Stimulated activated CD4-positive, alpha-beta T cell treated with anti-CD3 and anti-CD28 coated beads, TNF-alpha, amount 100 ng/mL, for 24 hours (primary cell): ENCODE results near the gene ABCG1.
A peak's percentile ranks its signal among the peaks of the same experiment; 100 is the strongest.

ENCODE experiments used
- DNase-seq, 3 experiments: peaks; one replicate each; pipeline ENCODE4 v3.0.0-alpha.2; 2020; ENCODE audit warnings: low read depth in 3 of 3

Gene ABCG1

DNA sequence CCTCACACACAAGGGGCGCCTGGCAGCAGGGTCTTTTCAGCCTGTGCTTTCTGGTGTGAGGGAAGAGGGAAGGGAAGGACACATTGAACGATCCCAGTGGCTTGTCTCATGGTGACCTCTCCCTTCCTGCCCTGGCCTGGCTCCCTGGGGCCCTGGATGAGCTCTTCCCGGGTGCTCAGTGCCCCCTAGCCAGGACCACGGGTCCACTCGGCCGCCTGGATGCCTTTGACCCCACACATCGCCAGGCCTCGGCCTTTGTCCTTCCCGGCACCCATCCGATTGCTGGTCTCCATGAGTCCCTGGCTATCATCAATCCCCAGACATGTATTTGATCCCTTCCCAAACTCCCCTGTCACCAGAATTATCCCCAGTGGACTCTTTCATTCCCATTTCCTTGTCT lies 102.3 kb downstream of the ABCG1 start:
- DNase-seq, result no peak

- DNase-seq, result no peak
Observed at GRCh38 chr21:42321845-42322244, 102.9 kb downstream of the ABCG1 start.

DNA sequence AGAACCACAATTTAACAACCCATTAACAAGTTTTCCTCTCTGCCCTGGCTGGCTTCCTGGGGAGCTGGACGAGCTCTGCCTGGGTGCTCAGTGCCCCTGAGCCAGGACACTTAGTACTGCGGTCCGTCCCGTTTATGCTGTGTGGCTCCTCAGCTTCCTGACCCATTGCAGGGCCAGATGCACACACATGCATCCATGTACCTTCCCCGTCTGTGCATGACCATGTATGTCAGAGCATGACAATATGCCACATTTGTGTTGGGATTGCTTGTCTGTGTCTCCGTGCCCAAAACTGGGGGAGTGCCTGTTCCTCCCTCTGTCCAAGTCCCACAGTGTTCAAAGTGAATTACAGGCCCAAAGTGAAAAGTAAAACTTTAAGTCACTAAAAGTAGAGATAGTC lies 106.0 kb downstream of the ABCG1 start:
- no peak for DNase-seq

DNA sequence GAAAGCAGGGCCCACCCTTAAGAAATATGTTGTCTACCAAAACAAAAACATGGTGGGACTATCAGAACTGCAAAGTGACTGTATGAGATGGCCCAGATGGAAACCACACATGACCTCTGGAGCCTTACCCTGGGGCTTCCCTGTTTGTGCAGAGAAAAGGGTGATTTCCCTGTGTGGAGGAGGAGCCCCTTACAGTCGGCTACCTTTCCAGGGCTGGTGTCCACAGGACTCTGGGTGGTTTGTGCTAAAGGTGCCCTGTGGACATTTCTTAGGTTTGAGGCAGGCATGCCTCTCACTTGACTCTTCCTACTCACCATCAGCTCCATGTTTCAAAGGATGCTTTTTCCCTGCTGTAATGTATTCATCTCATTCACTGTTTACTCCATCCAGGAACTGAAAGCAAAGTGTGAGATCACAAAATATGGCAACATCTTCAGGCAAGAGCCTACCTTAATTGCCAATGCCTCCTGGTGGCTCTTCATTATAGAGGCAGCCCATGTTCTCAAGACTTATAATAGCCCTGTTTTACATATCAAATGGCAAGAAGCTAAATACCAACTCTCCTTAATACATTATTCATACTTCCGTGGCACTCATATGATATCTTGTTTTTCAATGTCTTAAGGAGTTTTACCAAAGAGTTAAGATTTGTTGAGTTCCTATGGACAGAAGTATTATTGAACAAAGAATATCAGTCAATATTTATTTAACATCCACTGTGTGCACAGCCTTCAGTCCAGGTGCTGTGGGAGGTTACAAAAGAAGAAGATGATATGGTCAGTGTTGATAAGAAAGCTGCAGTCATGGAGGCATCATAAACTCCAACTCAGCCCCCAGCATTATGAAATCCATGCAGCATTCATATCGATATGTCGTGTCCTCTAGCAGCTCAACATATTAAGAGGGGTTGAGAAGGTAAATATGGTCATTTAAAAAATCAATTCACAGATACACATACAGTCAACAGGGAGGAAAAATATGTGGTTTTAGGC lies 111.7 kb downstream of the ABCG1 start:
- DNase-seq, result no peak

DNA sequence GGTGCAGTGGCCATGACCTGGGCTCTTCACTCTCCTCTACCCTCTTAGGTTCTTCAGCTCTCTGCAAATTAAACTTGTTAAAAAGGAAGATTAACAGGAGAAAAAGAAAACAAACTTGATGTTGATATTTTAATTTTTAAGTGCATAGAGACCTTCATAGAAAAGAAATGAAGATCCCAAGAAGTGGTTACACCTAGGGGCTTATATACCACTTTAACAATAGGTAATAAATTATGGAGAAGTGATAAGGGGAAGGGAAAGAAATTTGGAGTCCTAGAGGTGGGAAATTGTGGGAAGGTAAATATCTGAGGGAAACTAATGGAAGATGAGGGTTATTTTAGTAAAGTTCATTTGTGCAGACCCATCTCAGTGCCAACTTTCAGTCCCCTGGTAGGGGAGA lies 112.7 kb downstream of the ABCG1 start:
- no peak for DNase-seq

DNA sequence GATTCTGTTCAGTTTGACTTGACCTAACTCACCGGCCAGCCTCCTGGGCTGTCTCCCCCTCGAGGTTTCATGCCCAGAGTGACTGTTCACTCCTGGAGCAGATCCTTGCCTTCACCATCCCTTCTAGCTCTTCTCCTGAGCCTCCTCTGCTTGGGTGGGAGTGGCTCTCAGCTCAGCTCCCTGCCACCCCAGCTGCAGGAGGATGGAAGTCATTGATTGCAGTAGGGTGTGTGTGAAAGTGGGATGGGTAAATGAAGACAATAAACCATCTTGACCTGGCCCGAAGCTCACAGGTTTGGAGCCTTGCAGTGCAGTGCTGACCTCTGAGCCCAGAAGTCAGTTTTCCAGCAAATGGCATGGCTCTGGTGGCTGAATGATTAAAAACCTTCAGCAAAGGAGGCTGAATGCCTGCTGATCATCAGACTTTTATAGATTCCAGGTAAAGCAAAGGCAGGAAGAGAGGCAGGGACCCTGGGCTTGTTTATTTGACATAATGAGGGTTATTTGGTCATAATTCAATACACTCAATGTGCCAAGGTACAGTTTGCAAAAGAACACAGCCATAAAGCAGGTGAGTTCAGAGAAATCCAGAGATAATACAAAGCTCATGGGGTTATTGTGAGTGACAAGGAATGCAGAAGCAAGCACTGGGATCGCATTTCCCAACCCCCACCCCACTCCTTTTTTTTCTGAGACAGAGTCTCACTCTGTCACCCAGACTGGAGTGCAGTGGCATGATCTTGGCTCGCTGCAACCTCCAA lies 113.8 kb downstream of the ABCG1 start:
- DNase-seq, result no peak

- DNase-seq, result no peak
Observed at GRCh38 chr21:42336054-42336453, 117.1 kb downstream of the ABCG1 start.

DNA sequence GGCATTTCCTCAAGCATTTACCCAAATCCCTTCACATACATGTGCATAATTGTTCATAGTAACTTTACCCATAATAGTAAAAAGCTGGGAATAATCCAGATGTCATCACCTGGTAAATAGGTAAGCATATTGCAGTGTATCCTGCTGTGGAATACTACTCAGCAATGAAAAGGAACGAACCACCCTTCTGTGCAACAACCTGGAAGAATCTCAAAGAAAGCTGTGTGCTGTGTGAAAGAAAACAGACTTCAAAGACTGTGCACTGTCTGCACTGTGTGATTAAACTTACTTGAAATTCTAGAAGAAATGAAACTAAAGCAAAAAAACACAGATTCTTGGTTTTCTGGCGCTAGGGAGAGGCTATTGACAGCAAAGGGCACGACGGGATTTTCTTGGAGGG lies 118.3 kb downstream of the ABCG1 start:
- no peak for DNase-seq

- DNase-seq, result peak; percentile 62 to 81 (median 80)
Observed at GRCh38 chr21:42337830-42338728, 119.1 kb downstream of the ABCG1 start.

- no peak for DNase-seq
Observed at GRCh38 chr21:42338729-42339715, 120.1 kb downstream of the ABCG1 start.

DNA sequence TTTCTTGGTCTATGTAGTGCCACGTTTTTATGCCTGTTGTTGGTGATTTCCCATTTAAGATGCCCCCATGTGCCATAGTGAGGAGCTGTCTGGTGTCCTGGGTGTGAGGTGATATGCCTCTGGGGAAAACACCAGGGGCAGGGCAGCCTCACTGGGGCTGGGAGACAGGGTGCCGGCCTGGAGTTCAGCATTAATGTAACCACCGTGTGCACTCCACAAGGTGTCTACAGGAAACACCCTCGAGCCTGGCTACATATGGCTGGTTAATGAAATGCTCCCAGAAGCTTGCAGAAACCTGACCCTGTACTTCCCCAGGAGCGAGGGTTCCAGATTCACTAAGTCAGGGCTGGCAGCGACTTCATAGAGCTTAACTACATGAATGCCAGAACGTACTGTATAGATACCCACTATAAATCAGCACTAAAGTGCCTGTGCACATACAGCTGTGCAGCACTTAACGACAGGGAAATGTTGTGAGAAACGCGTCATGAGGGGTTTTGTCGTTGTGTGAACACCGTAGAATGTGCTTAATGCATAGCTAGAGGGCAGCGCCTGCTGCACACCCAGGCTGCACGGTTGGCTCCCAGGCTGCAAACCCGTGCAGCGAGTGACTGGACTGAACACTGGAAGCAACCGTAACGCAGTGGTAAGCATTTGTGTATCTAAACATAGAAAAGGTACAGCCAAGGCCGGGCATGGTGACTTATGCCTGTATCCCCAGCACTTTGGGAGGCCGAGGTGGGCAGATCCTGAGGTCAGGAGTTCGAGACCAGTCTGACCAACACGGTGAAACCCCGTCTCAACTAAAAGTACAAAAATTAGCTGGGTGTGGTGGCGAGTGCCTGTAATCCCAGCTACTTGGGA lies 121.5 kb downstream of the ABCG1 start:
- no peak for DNase-seq

DNA sequence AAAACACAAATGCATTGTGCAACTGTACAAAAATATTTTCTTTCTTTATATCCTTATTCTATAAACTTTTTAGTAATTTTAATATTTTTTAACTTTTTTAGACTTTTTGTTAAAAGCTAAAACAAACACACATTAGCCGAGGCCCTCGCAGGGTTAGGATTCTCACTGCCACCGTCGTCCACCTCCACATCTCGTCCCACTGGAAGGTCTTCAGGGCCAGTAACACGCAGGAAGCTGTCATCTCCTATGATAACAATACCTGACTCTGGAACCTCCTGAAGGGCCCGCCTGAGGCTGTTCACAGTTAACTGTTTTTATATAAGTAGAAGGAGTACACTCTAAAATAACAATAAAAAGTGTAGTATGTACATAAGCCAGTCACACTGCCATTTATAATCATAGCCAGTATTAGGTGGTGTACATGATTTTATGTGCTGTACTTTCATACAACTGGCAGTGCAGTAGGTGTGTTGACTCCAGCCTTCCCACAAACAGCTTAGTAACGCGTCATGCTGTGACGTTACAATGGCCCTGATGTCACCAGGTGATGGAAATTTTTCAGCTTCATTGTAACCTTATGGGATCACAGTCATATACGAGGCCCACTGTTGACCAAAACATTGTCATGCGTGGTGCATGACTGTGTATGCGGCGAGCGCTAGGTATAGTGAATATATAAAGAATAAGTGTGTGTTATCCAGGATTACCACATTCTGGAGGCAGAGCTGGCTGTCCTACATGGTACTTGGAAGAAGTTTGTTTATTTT lies 123.0 kb downstream of the ABCG1 start:
- no peak for DNase-seq

- no peak for DNase-seq
Observed at GRCh38 chr21:42343101-42343500, 124.2 kb downstream of the ABCG1 start.

- no peak for DNase-seq
Observed at GRCh38 chr21:42343556-42343955, 124.6 kb downstream of the ABCG1 start.

GRCh38 chr21:42343963-42344510 lies 125.1 kb downstream of the ABCG1 start:
- no peak for DNase-seq

- DNase-seq, result no peak
Observed at GRCh38 chr21:42344631-42345030, 125.7 kb downstream of the ABCG1 start.

DNA sequence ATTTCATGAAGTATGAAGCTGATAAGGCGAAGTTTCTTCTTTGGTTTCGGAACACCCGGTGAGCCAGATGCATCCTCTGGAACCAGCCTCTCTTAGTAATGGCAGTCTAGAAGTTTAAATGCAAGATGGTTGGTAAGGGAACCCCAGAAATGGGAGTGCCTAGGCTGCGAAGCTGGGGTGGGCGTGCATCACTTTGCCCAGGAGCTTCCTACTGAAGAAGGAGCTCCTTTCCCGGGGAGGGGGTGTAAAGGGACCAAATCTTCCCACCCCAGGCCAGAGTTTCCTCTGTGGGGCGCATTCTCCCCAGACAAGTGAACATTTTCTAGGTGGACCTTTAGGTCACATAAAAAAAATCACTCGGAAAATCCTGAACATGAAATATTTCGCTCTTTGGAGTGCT lies 127.5 kb downstream of the ABCG1 start:
- DNase-seq, result no peak
